Measurements from ENCODE around the gene ZIC1.

DNA sequence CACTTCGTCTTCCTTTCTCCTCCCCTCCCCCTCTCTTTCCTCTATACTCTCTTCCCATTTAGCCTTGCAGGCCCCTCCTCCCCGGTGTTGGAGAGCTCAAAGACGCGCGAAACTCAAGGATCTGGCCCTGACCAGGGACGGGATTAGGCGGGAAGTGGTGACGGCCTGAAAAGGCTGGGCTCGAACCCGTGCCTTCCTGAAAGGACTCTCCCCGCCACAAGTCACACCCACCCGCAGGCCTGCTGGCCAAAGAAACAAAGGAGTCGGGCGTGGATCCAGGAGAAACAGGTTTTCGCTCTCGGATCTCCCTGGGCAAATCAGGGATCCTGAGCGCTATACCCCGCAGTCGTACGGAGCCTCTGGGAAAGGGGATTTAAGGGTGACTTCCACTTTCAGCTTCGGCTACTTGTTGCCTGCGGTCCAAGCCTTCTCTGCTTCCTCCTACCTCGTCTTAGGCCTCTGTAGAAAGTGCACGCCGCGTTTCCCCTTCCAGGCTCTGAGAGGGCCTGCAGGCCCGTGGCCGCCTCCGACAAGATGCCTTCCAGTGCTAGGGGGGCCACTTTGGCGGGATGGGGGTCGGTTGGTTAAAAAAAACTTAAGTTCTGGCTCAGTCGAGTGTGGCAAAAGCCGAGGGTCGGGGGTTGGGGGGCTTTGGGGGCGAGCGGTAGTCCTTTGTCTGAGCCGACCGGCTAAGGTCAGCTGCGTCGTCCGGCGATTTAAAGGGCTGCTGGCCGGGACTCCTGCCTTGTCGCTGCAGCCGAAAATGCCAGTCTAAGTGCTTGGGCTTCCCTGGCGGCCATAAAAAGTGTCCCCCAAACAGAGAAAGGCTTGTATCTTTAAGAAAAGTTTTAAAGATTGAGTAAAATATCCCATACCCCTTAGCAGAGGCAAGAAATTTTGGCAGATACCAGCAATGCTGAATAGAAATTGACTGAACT is 11.0 kb upstream of the ZIC1 start:
- TF ChIP-seq, protein P1, sequence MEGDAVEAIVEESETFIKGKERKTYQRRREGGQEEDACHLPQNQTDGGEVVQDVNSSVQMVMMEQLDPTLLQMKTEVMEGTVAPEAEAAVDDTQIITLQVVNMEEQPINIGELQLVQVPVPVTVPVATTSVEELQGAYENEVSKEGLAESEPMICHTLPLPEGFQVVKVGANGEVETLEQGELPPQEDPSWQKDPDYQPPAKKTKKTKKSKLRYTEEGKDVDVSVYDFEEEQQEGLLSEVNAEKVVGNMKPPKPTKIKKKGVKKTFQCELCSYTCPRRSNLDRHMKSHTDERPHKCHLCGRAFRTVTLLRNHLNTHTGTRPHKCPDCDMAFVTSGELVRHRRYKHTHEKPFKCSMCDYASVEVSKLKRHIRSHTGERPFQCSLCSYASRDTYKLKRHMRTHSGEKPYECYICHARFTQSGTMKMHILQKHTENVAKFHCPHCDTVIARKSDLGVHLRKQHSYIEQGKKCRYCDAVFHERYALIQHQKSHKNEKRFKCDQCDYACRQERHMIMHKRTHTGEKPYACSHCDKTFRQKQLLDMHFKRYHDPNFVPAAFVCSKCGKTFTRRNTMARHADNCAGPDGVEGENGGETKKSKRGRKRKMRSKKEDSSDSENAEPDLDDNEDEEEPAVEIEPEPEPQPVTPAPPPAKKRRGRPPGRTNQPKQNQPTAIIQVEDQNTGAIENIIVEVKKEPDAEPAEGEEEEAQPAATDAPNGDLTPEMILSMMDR (IDR thresholded peaks at IDR 0.05), result no peak
- no peak for TF ChIP-seq EZH2 (IDR thresholded peaks at IDR 0.05; ENCODE audit: borderline replicate concordance, insufficient read depth, low read depth, low read length, poor library complexity, severe bottlenecking)

Data from B cell (primary cell).